K562 (cell line): ENCODE measurements around the gene SERPINE1. TPM values are rescaled to one million over a fixed set of nuclear protein-coding genes. Genes with fewer than 3 reads are reported as not detected.

Experiments
- ATF4 ChIP-seq: fragments of 450-650 bp; formaldehyde crosslinking; IDR thresholded peaks from 2 replicates; pipeline ENCODE4 v1.4.0; 2022; ENCODE audit warnings: mild to moderate bottlenecking, moderate library complexity
- BHLHE40 ChIP-seq: IDR thresholded peaks from 2 replicates; pipeline ENCODE4 v1.6.1; 2011; ENCODE audit warnings: low read length, improper control_type of control experiment
- CEBPZ ChIP-seq: fragments of 150-350 bp; IDR thresholded peaks from 2 replicates; pipeline ENCODE4 v1.6.1; 2014; ENCODE audit warnings: low read depth, mild to moderate bottlenecking, low read length, borderline replicate concordance
- CHD2 ChIP-seq: IDR thresholded peaks from 2 replicates; pipeline ENCODE4 v1.6.1; 2011; ENCODE audit warnings: low read depth, low read length
- CSDE1 ChIP-seq, 2 experiments: fragments of 450-650 bp; IDR thresholded peaks; 2 replicates each; pipeline ENCODE4 v1.6.1; 2016; ENCODE audit warnings: mild to moderate bottlenecking in 1 of 2
- MXD1 ChIP-seq: fragments of 250-450 bp; sonication (Bioruptor Pico); IDR thresholded peaks from 2 replicates; pipeline ENCODE4 v1.8.0; 2021; ENCODE audit warnings: borderline replicate concordance, mild to moderate bottlenecking, moderate library complexity; ENCODE audit not compliant: poor library complexity, severe bottlenecking
- NCOA2 ChIP-seq, 2 experiments: fragments of 450-650 bp; IDR thresholded peaks; 2 replicates each; pipeline ENCODE4 v1.6.1; 2018; ENCODE audit warnings: mild to moderate bottlenecking in 2 of 2, moderate library complexity in 1 of 2; ENCODE audit not compliant: partially characterized antibody in 2 of 2
- POLR2H ChIP-seq: IDR thresholded peaks from 2 replicates; pipeline ENCODE4 v1.6.1; 2016; ENCODE audit warnings: missing genetic modification characterization, low read depth, mild to moderate bottlenecking, control low read depth, missing compliant biosample characterization, moderate library complexity
- XRCC5 ChIP-seq: fragments of 200-400 bp; formaldehyde crosslinking; IDR thresholded peaks from 2 replicates; pipeline ENCODE4 v1.6.1; 2017; ENCODE audit warnings: low read depth, mild to moderate bottlenecking, low read length
- polyA plus RNA-seq, 8 experiments: library from polyadenylated mRNA; depleted of rRNA in 4 of 8; stranded (reverse) in 5 of 8; unstranded in 3 of 8; fragments of >200 nt; fragmentation: Nextera tagmentation in 2 of 8; fragmentation: Illumina TruSeq in 1 of 8; extraction: Ambion mirVana in 2 of 8; extraction: Trizol in 1 of 8; gene quantifications; 2 replicates each; pipeline versions ENCODE4 v1.2.1 to v1.2.3, GENCODE V29; 2011 to 2014; ENCODE audit warnings: inconsistent platforms in 1 of 8, missing spikeins in 1 of 8
- total RNA-seq, 7 experiments: library from RNA; depleted of rRNA in 6 of 7; stranded (reverse); fragments of >200 nt in 6 of 7; fragmentation: Illumina TruSeq in 2 of 7; extraction: Trizol in 2 of 7; gene quantifications; 2 replicates each; pipeline versions ENCODE4 v1.2.1 to v1.2.3, GENCODE V29; 2011 to 2021; ENCODE audit warnings: low replicate concordance in 1 of 7
- TF ChIP-seq, protein P1 (sequence below): fragments of 250-450 bp; sonication (Bioruptor Pico); IDR thresholded peaks from 2 replicates; pipeline ENCODE4 v1.4.0; 2020; ENCODE audit warnings: mild to moderate bottlenecking
- TF ChIP-seq, protein P2 (sequence below): sonication (generic); formaldehyde crosslinking; IDR thresholded peaks from 2 replicates; pipeline ENCODE4 v1.8.1; 2023; ENCODE audit warnings: mild to moderate bottlenecking, missing genetic modification reagents
- TF ChIP-seq, protein P3 (sequence below): sonication (generic); formaldehyde crosslinking; IDR thresholded peaks from 2 replicates; pipeline ENCODE4 v1.8.0; 2022; ENCODE audit warnings: mild to moderate bottlenecking, missing genetic modification reagents
- TF ChIP-seq, protein P4 (sequence below), 2 experiments: fragments of 200-800 bp in 1 of 2; sonication (Bioruptor generic) in 1 of 2; sonication (generic) in 1 of 2; formaldehyde crosslinking in 1 of 2; IDR thresholded peaks in 1 of 2; conservative IDR thresholded peaks in 1 of 2; 2 replicates each; pipeline versions ENCODE4 v1.5.0 to v1.6.1; 2016 to 2020; ENCODE audit warnings: missing compliant biosample characterization in 1 of 2, missing genetic modification characterization in 1 of 2, missing genetic modification reagents in 1 of 2

Gene SERPINE1
- total and polyA plus RNA-seq, 9 of the 15 experiments (the other 6 are each of a cell fraction or from before 2014, with no cell fraction given): 0.22 to 4.8 (median 0.91) TPM

- TF ChIP-seq, protein P1, sequence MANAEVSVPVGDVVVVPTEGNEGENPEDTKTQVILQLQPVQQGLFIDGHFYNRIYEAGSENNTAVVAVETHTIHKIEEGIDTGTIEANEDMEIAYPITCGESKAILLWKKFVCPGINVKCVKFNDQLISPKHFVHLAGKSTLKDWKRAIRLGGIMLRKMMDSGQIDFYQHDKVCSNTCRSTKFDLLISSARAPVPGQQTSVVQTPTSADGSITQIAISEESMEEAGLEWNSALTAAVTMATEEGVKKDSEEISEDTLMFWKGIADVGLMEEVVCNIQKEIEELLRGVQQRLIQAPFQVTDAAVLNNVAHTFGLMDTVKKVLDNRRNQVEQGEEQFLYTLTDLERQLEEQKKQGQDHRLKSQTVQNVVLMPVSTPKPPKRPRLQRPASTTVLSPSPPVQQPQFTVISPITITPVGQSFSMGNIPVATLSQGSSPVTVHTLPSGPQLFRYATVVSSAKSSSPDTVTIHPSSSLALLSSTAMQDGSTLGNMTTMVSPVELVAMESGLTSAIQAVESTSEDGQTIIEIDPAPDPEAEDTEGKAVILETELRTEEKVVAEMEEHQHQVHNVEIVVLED (CRISPR knock-in tag): no peak
- no peak for TF ChIP-seq MXD1
- TF ChIP-seq, protein P2, sequence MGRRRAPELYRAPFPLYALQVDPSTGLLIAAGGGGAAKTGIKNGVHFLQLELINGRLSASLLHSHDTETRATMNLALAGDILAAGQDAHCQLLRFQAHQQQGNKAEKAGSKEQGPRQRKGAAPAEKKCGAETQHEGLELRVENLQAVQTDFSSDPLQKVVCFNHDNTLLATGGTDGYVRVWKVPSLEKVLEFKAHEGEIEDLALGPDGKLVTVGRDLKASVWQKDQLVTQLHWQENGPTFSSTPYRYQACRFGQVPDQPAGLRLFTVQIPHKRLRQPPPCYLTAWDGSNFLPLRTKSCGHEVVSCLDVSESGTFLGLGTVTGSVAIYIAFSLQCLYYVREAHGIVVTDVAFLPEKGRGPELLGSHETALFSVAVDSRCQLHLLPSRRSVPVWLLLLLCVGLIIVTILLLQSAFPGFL (CRISPR knock-in tag): no peak
- TF ChIP-seq, protein P3, sequence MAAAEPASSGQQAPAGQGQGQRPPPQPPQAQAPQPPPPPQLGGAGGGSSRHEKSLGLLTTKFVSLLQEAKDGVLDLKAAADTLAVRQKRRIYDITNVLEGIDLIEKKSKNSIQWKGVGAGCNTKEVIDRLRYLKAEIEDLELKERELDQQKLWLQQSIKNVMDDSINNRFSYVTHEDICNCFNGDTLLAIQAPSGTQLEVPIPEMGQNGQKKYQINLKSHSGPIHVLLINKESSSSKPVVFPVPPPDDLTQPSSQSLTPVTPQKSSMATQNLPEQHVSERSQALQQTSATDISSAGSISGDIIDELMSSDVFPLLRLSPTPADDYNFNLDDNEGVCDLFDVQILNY (CRISPR knock-in tag): no peak
- no peak for TF ChIP-seq BHLHE40
- TF ChIP-seq, protein P4, sequence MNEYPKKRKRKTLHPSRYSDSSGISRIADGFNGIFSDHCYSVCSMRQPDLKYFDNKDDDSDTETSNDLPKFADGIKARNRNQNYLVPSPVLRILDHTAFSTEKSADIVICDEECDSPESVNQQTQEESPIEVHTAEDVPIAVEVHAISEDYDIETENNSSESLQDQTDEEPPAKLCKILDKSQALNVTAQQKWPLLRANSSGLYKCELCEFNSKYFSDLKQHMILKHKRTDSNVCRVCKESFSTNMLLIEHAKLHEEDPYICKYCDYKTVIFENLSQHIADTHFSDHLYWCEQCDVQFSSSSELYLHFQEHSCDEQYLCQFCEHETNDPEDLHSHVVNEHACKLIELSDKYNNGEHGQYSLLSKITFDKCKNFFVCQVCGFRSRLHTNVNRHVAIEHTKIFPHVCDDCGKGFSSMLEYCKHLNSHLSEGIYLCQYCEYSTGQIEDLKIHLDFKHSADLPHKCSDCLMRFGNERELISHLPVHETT (CRISPR knock-in tag; conservative IDR thresholded peaks at IDR 0.05 in 1 of 2, IDR thresholded peaks at IDR 0.05 in 1 of 2): 0 out of 4 replicates have a peak, but pooled peaks of 1 of the 2 experiments have one; percentile 43
- peak; percentile 59 for TF ChIP-seq CHD2
- no peak for TF ChIP-seq CSDE1 (IDR thresholded peaks at IDR 0.05)
- no peak for TF ChIP-seq NCOA2 (IDR thresholded peaks at IDR 0.05; ENCODE audit: partially characterized antibody in 2 of 2)
- TF ChIP-seq ATF4 (CRISPR knock-in tag): no peak; the same call in 1 of the 2 replicates
- no peak for TF ChIP-seq CEBPZ
- peak; percentile 81 for TF ChIP-seq POLR2H (tag)
- no peak for TF ChIP-seq XRCC5
Observed at GRCh38 chr7:101085162-101085964, 41.5 kb upstream of the SERPINE1 start, which contains the start of gene TRIM56 (continued).
